ENCODE results near the gene PTH1R.
A peak's percentile ranks its signal among the peaks of the same experiment; 100 is the strongest.
"Not testable (repeated sequence)": the region's sequence is repeated elsewhere in the genome, so short reads cannot be mapped to it uniquely, and the experiment has no call there.

Gene PTH1R

GRCh38 chr3:46899151-46900006, 21.9 kb downstream of the PTH1R start:
- no peak for DNase-seq (ENCODE audit: low read depth)

- DNase-seq (ENCODE audit: low read depth): no peak
Measured at GRCh38 chr3:46900007-46900292, 22.4 kb downstream of the PTH1R start.

DNA sequence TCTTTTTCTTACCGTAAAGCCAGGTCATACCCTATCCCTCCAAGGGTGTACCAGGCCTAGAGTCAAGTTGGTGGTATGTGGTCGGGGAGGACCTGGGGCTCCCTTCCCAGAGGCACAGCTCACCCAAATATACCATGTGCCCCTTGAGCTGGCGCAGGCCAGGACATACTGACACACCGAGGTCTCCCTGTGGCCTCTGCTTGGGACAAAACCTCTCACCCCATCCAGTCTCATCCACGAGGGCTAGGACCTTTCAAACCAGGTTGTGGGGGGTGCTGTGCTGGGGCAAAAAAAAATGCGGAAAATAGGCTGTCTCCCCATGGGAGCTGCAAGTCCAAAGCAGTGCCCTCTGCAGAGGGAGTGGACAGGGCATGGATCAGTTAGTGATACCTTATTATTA, 22.8 kb downstream of the PTH1R start:
- DNase-seq (ENCODE audit: low read depth): no peak

DNA sequence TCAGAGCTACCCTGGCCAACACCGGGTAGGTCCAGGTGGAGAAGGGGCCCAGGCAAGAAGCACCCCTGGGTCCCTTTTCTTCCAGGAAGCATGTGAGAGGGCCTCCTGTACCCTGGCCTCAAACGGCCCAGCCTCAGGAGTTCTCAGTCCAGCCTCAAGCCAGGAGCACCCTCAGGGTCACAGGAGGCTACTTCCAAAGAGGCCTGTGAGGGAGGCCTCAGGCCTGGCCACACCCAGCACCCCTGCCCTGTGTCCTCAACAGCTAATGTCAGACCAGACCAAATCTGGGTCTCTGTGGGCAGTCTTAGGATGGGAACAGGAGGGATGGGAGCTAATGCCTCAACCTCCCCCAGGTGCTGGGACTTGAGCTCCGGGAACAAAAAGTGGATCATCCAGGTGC, 23.5 kb downstream of the PTH1R start:
- no peak for DNase-seq (ENCODE audit: low read depth)

DNA sequence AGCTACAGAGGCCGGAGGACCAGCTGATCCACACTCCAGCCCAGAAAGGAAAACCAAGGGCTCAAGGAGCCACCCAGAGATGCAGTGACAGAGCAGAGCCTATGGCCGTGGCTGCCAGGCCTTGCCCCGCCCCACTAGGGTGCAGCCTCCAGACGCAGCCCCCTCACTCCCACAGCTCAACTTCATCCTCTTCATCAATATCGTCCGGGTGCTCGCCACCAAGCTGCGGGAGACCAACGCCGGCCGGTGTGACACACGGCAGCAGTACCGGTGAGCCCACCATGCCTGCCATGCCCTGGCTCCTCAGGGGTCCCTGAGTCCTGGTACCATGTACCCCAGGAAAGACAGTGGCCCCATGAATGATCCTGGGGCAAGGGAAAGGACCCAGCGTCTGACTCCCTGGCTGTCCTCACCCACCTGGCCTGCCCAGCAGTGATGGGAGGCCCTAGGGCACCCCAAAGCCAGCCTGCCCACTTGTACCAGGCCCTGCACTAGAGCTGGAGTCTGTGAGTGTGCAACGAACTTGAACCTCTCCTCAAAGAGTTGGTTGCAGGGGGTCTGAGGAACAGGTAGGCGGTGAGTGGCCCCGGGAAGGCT, 24.2 kb downstream of the PTH1R start:
- no peak for DNase-seq (ENCODE audit: low read depth)

- no peak for DNase-seq (ENCODE audit: low read depth)
Measured at GRCh38 chr3:46902188-46902631, 24.7 kb downstream of the PTH1R start.

DNA sequence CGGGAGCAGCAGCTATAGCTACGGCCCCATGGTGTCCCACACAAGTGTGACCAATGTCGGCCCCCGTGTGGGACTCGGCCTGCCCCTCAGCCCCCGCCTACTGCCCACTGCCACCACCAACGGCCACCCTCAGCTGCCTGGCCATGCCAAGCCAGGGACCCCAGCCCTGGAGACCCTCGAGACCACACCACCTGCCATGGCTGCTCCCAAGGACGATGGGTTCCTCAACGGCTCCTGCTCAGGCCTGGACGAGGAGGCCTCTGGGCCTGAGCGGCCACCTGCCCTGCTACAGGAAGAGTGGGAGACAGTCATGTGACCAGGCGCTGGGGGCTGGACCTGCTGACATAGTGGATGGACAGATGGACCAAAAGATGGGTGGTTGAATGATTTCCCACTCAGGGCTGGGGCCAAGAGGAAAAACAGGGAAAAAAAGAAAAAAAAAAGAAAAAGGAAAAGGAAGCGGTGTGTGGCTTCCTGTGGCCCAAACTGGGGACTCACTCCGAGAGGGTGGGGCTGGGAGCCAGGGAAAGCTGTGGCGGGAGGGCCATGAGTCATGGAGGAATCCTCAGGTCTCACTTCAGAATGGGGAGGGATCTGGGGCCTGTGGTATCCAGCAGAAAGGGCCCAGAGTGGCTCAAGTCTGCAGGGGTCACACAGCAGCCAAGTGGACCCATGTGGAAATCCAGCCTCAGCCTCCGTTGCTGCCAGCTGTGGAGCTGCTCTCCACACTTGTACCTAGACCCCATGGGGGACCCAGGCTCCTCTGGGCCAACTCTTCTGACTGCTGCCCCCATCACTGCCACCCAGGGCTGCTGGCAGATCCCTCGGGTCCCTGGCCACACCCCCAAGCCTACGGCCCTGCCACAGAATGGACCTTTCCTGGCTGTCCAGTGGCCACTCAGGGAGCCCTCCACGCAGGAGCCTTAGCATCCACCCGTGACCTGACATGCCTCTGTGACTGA, 26.1 kb downstream of the PTH1R start:
- no peak for DNase-seq (ENCODE audit: low read depth)

GRCh38 chr3:46904303-46905212, 27.0 kb downstream of the PTH1R start:
- DNase-seq (ENCODE audit: low read depth): no peak

GRCh38 chr3:46905213-46905560, 27.7 kb downstream of the PTH1R start:
- no peak for DNase-seq (ENCODE audit: low read depth)

- no peak for DNase-seq (ENCODE audit: low read depth)
Measured at GRCh38 chr3:46905661-46906451, 28.3 kb downstream of the PTH1R start.

DNA sequence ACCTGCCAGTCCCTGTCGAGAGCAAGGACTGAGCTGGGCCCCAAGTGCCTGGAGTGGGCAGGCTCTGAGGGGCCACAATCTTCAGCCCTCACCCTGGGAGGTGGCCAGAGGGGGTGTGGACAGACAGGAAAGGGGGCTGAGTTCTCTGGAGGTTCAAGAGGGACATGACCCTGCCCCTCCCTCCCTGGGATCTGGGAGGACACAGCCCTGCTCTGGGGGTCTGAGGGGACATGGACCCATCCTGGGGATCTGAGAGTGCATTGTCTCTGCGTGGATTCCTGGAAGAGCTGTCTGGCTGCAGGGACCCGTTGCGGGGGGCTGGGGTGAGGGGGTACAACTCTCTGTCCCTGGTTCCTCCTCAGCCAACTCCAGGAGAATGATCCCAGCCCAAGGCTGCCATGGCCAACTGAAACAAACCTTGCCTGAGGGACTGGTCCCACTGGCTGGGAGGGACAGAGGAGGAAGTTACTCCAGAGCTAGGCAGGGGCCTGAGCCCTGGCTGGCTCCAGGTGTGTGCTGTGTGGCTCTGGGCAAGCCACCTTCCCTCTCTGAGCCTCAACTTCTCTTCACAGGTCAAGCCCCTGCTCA, 29.0 kb downstream of the PTH1R start:
- no peak for DNase-seq (ENCODE audit: low read depth)

GRCh38 chr3:46907271-46907670, 29.8 kb downstream of the PTH1R start:
- no peak for DNase-seq (ENCODE audit: low read depth)

DNA sequence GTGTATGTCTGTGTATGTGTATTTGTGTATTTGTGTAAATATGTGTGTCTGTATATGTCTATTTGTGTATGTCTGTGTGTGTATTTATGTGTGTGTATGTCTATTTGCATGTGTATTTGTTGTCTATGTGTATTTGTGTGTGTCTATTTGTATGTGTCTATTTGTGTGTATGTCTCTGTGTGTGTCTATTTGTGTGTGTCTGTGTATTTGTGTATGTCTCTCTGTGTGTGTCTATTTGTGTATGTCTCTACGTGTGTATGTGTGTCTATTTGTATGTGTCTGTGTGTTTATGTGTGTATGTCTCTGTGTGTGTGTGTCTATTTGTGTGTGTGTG, 30.4 kb downstream of the PTH1R start:
- DNase-seq (ENCODE audit: low read depth): no peak

GRCh38 chr3:46908294-46908985, 30.9 kb downstream of the PTH1R start:
- no peak for DNase-seq (ENCODE audit: low read depth)

- no peak for DNase-seq (ENCODE audit: low read depth)
Measured at GRCh38 chr3:46908986-46909534, 31.5 kb downstream of the PTH1R start.

- peak; percentile 56 for DNase-seq (ENCODE audit: low read depth)
Measured at GRCh38 chr3:46909535-46910161, 32.1 kb downstream of the PTH1R start.

DNA sequence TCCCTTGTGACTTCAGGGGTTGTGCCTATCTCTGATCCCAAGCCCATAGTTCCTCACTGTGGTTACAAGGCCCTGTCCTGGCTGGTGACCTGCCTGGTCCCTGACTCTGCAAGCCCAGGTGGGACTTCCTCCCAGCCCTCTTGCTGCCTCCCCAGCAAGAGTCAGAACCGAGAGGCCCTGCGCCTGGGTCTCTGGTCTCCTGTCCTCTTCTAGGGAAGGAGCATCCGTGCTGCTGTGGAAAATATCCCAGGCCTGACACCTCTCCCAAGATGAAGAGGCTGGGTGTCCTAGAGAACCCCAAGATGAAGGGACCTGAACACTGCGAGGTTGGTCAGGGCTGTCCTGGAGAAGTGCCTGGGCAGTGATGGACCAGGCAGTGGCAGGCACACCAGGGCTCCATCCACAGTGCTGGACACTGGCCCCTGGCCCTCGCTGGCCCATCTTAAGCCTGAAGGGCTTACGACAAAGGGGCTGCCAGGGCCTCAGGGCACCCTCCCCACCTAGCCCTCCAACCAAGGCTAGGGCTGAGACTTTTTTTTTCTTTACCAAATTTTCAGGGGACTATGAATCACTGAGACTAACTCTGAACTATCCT, 32.7 kb downstream of the PTH1R start:
- no peak for DNase-seq (ENCODE audit: low read depth)

DNA sequence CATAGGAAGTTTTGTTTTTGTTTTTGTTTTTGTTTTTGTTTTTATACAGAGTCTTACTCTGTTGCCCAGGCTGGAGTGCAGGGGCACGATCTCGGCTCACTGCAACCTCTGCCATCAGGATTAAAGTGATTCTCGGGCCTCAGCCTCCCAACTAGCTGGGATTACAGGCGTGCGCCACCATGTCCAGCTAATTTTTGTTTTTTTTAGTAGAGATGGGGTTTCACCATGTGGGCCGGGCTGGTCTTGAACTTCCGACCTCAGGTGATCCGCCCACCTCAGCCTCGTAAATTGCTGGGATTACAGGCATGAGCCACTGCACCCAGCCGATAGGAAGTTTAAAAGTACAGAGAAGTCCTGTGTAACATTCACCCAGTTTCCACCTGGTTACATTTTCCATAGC, 33.4 kb downstream of the PTH1R start:
- DNase-seq (ENCODE audit: low read depth): not testable (repeated sequence)

- DNase-seq (ENCODE audit: low read depth): no peak
Measured at GRCh38 chr3:46912986-46913385, 35.5 kb downstream of the PTH1R start.

All from activated T-helper 1 cell treated with Interleukin-2 at 50 U/mL for 16 hours (primary cell).